Peyer's patch (tissue), 4 donors: ENCODE measurements around the gene LYZL6.

Source experiments
- CTCF ChIP-seq, 6 experiments: fragments of 450-650 bp in 4 of 6; fragments of 200-600 bp in 2 of 6; sonication (generic) in 1 of 6; IDR thresholded peaks; one replicate each; pipeline ENCODE4 v1.5.1; 2017 to 2019; ENCODE audit warnings: antibody characterized with exemption in 6 of 6, mild to moderate bottlenecking in 3 of 6, moderate library complexity in 1 of 6
- POLR2A ChIP-seq, 2 donors: fragments of 450-650 bp; IDR thresholded peaks; one replicate each; pipeline ENCODE4 v1.5.1; 2017; ENCODE audit warnings: antibody characterized with exemption in 2 of 2, mild to moderate bottlenecking in 2 of 2, moderate library complexity in 2 of 2

- TF ChIP-seq CTCF (IDR thresholded peaks at IDR 0.05) (no peak), POLR2A (IDR thresholded peaks at IDR 0.05) (no peak)
Observed at GRCh38 chr17:35920229-35920628, 23.3 kb downstream of the LYZL6 start.
